IMR-90 (cell line): ENCODE results near the gene SLC4A2. TPM values are rescaled to one million over a fixed set of nuclear protein-coding genes. Genes with fewer than 3 reads are reported as not detected.

ENCODE experiments used
- ATAC-seq: fragments of 200-7000 bp; cut with Tn5 transposase; 2 replicates; pipeline ENCODE4 v1.9.1; 2020; ENCODE audit warnings: low read depth, mild to moderate bottlenecking, moderate library complexity
- BruUV-seq: library from RNA; stranded (reverse); fragments of 400-500 nt; replicated peaks from 2 replicates; lab custom pipeline; 2021; lab: Mats Ljungman, UMichigan
- CTCF ChIA-PET: fragments of 300-600 bp; formaldehyde crosslinking; extraction: SDS; loops from one replicate; lab custom pipeline; 2021; ENCODE audit warnings: antibody characterized with exemption; lab: Yijun Ruan, JAX
- POLR2A ChIA-PET: fragments of 300-600 bp; sonication (Branson Sonifier 250); formaldehyde crosslinking; loops from one replicate; lab custom pipeline; 2022; ENCODE audit warnings: antibody characterized with exemption; ENCODE audit not compliant: unreplicated experiment; lab: Charles Lee
- DNase-seq: peaks from one replicate; pipeline ENCODE4 v3.0.0; 2013
- H2AFZ ChIP-seq: replicated peaks from 2 replicates; pipeline ENCODE3; 2013; ENCODE audit warnings: low read length, mild to moderate bottlenecking; ENCODE audit not compliant: poor library complexity
- H2AK5ac ChIP-seq: 2 replicates; pipeline ENCODE4 v1.6.1; 2013; ENCODE audit warnings: low read depth, low read length, inconsistent platforms
- H2AK9ac ChIP-seq: replicated peaks from 2 replicates; pipeline ENCODE3; 2013; ENCODE audit warnings: mild to moderate bottlenecking, low read depth, low read length, moderate library complexity; ENCODE audit not compliant: poor library complexity
- H2BK120ac ChIP-seq: 2 replicates; pipeline ENCODE4 v1.6.1; 2013; ENCODE audit warnings: low read depth, low read length, inconsistent platforms
- H2BK15ac ChIP-seq: 3 replicates; pipeline ENCODE4 v1.6.1; 2013; ENCODE audit warnings: low read depth, low read length, inconsistent platforms
- H2BK20ac ChIP-seq: 2 replicates; pipeline ENCODE4 v1.6.1; 2013; ENCODE audit warnings: low read depth, mild to moderate bottlenecking, inconsistent platforms, low read length, moderate library complexity
- H2BK5ac ChIP-seq: 2 replicates; pipeline ENCODE4 v1.6.1; 2013; ENCODE audit warnings: mild to moderate bottlenecking, low read depth, low read length, inconsistent platforms; ENCODE audit not compliant: poor library complexity, severe bottlenecking
- H3K14ac ChIP-seq: replicated peaks from 2 replicates; pipeline ENCODE4 v1.6.1; 2013; ENCODE audit warnings: low read depth, low read length, inconsistent platforms
- H3K18ac ChIP-seq: 2 replicates; pipeline ENCODE4 v1.6.1; 2013; ENCODE audit warnings: low read depth, low read length, control low read depth
- H3K23ac ChIP-seq: 2 replicates; pipeline ENCODE4 v1.6.1; 2013; ENCODE audit warnings: low read depth, low read length, inconsistent platforms
- H3K27ac ChIP-seq: 2 replicates; pipeline ENCODE4 v1.5.1; 2013; ENCODE audit warnings: mild to moderate bottlenecking, control low read depth, low read length; ENCODE audit not compliant: insufficient read depth
- H3K27me3 ChIP-seq: 2 replicates; pipeline ENCODE4 v1.6.1; 2013; ENCODE audit warnings: low read length; ENCODE audit not compliant: control insufficient read depth, insufficient read depth
- H3K36me3 ChIP-seq: 2 replicates; pipeline ENCODE4 v1.6.1; 2013; ENCODE audit warnings: low read length, mixed read lengths; ENCODE audit not compliant: control insufficient read depth, insufficient read depth
- H3K4ac ChIP-seq: 2 replicates; pipeline ENCODE4 v1.6.1; 2013; ENCODE audit warnings: low read depth, low read length, inconsistent platforms
- H3K4me1 ChIP-seq: 2 replicates; pipeline ENCODE4 v1.6.1; 2013; ENCODE audit warnings: low read length, mixed read lengths; ENCODE audit not compliant: control insufficient read depth, insufficient read depth
- H3K4me2 ChIP-seq: 2 replicates; pipeline ENCODE4 v1.6.1; 2013; ENCODE audit warnings: low read depth, mild to moderate bottlenecking, control low read depth, low read length, moderate library complexity
- H3K4me3 ChIP-seq: 2 replicates; pipeline ENCODE4 v1.5.1; 2013; ENCODE audit warnings: low read depth, mild to moderate bottlenecking, control low read depth, low read length, moderate library complexity; ENCODE audit not compliant: insufficient read depth
- H3K56ac ChIP-seq: 2 replicates; pipeline ENCODE4 v1.6.1; 2013; ENCODE audit warnings: low read length, inconsistent platforms; ENCODE audit not compliant: insufficient read depth; ENCODE audit errors: extremely low read depth
- H3K79me1 ChIP-seq, 2 experiments: 2 replicates each; pipeline ENCODE4 v1.6.1; 2013; ENCODE audit warnings: low read length in 2 of 2, inconsistent platforms in 1 of 2, low read depth in 1 of 2
- H3K9ac ChIP-seq: 2 replicates; pipeline ENCODE4 v1.6.1; 2013; ENCODE audit warnings: low read depth, low read length, control low read depth
- H3K9me1 ChIP-seq: 2 replicates; pipeline ENCODE4 v1.6.1; 2013; ENCODE audit warnings: low read length, inconsistent platforms; ENCODE audit not compliant: insufficient read depth
- H3K9me3 ChIP-seq: 2 replicates; pipeline ENCODE4 v1.6.1; 2013; ENCODE audit warnings: low read length; ENCODE audit not compliant: control insufficient read depth, insufficient read depth
- H4K20me1 ChIP-seq: 2 replicates; pipeline ENCODE4 v1.6.1; 2013; ENCODE audit warnings: low read length, inconsistent platforms; ENCODE audit not compliant: insufficient read depth
- H4K5ac ChIP-seq: 2 replicates; pipeline ENCODE4 v1.6.1; 2013; ENCODE audit warnings: mild to moderate bottlenecking, low read depth, low read length, control low read depth
- H4K8ac ChIP-seq, 2 experiments: 2 replicates each; pipeline ENCODE4 v1.6.1; 2013; ENCODE audit warnings: low read depth in 2 of 2, low read length in 2 of 2, control low read depth in 1 of 2, inconsistent platforms in 1 of 2
- H4K91ac ChIP-seq: 2 replicates; pipeline ENCODE4 v1.6.1; 2013; ENCODE audit warnings: low read depth, low read length, inconsistent platforms; ENCODE audit not compliant: insufficient read depth
- BHLHE40 ChIP-seq: fragments of 150-350 bp; IDR thresholded peaks from 2 replicates; pipeline ENCODE4 v1.6.1; 2016; ENCODE audit warnings: mild to moderate bottlenecking, low read depth, low read length
- CEBPB ChIP-seq: IDR thresholded peaks from 2 replicates; pipeline ENCODE4 v1.6.1; 2012; ENCODE audit warnings: low read depth, low read length, improper control_type of control experiment
- ELK1 ChIP-seq: fragments of 150-350 bp; IDR thresholded peaks from 2 replicates; pipeline ENCODE4 v1.6.1; 2016; ENCODE audit warnings: low read depth, mild to moderate bottlenecking, low read length, moderate library complexity, borderline replicate concordance
- FOS ChIP-seq: fragments of 150-350 bp; IDR thresholded peaks from 2 replicates; pipeline ENCODE4 v1.6.1; 2016; ENCODE audit warnings: low read depth, low read length
- MAFK ChIP-seq: IDR thresholded peaks from 2 replicates; pipeline ENCODE4 v1.6.1; 2012; ENCODE audit warnings: low read depth, low read length, improper control_type of control experiment
- MAZ ChIP-seq: IDR thresholded peaks from 2 replicates; pipeline ENCODE4 v1.6.1; 2012; ENCODE audit warnings: low read depth, mild to moderate bottlenecking, low read length, improper control_type of control experiment, moderate library complexity, borderline replicate concordance
- NFE2L2 ChIP-seq: fragments of 150-350 bp; IDR thresholded peaks from 2 replicates; pipeline ENCODE4 v1.6.1; 2016; ENCODE audit warnings: low read depth, mild to moderate bottlenecking, low read length
- POLR2A ChIP-seq: IDR thresholded peaks from 2 replicates; pipeline ENCODE4 v1.6.1; 2012; ENCODE audit warnings: mild to moderate bottlenecking, low read depth, low read length
- RCOR1 ChIP-seq: IDR thresholded peaks from 2 replicates; pipeline ENCODE4 v1.6.1; 2012; ENCODE audit warnings: mild to moderate bottlenecking, low read length, improper control_type of control experiment; ENCODE audit not compliant: insufficient replicate concordance
- RFX5 ChIP-seq: IDR thresholded peaks from 2 replicates; pipeline ENCODE4 v1.8.0; 2012; ENCODE audit warnings: low read depth, mild to moderate bottlenecking, low read length, moderate library complexity
- SMC3 ChIP-seq: fragments of 150-350 bp; IDR thresholded peaks from 2 replicates; pipeline ENCODE4 v1.6.1; 2016; ENCODE audit warnings: low read depth, mild to moderate bottlenecking, antibody characterized with exemption, low read length, moderate library complexity
- WGBS, 2 experiments: methylation state at CpG; one replicate each; pipeline versions ENCODE4 v1.1.5 to v1.1.7; 2013; ENCODE audit warnings: missing lambda C conversion rate in 2 of 2; ENCODE audit not compliant: insufficient read length in 1 of 2; ENCODE audit errors: extremely low coverage in 2 of 2; 5-methylcytosine and 5-hydroxymethylcytosine counted together
- dilution Hi-C: fragments of 300-500 bp; cut with HindIII; formaldehyde crosslinking; loops from one replicate; pipeline ENCODE4 v1.14.3; 2018; ENCODE audit warnings: low sequenced_read_pairs; ENCODE audit not compliant: unreplicated experiment
- in situ Hi-C: fragments of 300-500 bp; cut with MboI; formaldehyde crosslinking; loops from 3 replicates; pipeline ENCODE4 v1.14.3; 2019; ENCODE audit warnings: low sequenced_read_pairs, inconsistent platforms, mixed read lengths
- intact Hi-C: fragments of 100-400 bp; cut with micrococcal nuclease; formaldehyde crosslinking; loops from 2 replicates; pipeline ENCODE4 v1.10.0; 2022
- polyA plus RNA-seq, 3 experiments: library from polyadenylated mRNA; depleted of rRNA; stranded (reverse); fragments of >200 nt; gene quantifications; 2 replicates each; pipeline ENCODE4 v1.2.3, GENCODE V29; 2012; ENCODE audit warnings: low replicate concordance in 1 of 3
- total RNA-seq: library from RNA; depleted of rRNA; stranded (reverse); fragments of >200 nt; gene quantifications from 2 replicates; pipeline ENCODE4 v1.2.3, GENCODE V29; 2012
- TF ChIP-seq, protein P1 (sequence below): fragments of 150-350 bp; IDR thresholded peaks from 2 replicates; pipeline ENCODE4 v1.6.1; 2017; ENCODE audit warnings: mild to moderate bottlenecking, antibody characterized with exemption, low read length, low read depth

Gene SLC4A2
- total and polyA plus RNA-seq, 2 of the 4 experiments (the other 2 are of a cell fraction) = 29.6 to 91.0 TPM

DNA sequence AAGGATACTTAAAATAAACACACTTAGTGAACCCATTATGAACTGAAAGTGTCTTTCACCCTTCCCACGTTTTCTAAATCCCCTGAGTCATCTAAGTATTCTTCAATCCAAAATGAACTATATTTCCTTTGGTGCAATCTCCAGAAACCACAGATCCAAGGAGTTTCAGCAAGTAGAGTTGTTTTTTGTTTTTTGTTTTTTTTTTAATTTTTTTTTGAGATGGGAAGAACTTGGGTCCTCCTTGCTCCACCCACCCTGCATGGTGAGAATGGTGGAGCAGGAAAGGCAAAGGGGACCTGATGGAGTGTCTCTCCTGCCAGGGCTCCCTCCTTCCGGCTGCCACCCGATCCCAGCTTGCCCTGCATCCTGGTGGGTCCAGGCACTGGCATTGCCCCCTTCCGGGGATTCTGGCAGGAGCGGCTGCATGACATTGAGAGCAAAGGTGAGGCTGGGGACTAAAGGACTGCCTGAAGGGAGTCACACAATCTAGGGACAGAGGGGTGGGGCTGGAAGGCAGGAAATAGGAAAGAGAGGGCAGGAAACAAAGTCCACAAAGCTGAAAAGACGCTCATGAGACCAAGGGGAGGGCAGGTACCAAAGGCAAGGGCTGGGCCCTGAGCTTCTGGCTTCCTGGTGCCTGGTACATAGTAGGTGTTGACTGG is 47.2 kb upstream of the SLC4A2 start:
- Histone ChIP-seq H2BK120ac (no peak overlapping the region), H2BK20ac (no peak overlapping the region), H3K23ac (no peak overlapping the region), H3K4me2 (no peak overlapping the region; the same call in 1 of the 2 replicates), H3K4me1 (peaks cover 9% of the 10 kb centered on the region; the same call in 1 of the 2 replicates), H3K9me3 (no peaks in the 10 kb centered on the region), H4K20me1 (no peaks in the 10 kb centered on the region), H2AK9ac (no peak overlapping the region), H3K27me3 (peaks cover 19% of the 10 kb centered on the region; the same call in 1 of the 2 replicates), H3K79me1 (no peaks in the 10 kb centered on the region), H3K36me3 (no peaks in the 10 kb centered on the region), H3K4ac (no peak overlapping the region), H3K27ac (no peak overlapping the region), H3K56ac (no peak overlapping the region), H4K91ac (no peak overlapping the region), H4K5ac (no peak overlapping the region), H3K9me1 (no peaks in the 10 kb centered on the region), H2BK5ac (no peak overlapping the region), H3K4me3 (no peak overlapping the region), H2AFZ (no peak overlapping the region), H3K18ac (no peak overlapping the region; the same call in 1 of the 2 replicates), H2AK5ac (no peak overlapping the region), H2BK15ac (no peak overlapping the region), H4K8ac (no peak overlapping the region), H3K9ac (no peak overlapping the region), H3K14ac (no peak overlapping the region)
- CTCF ChIA-PET = interaction anchor here (0.6 to 1.4 kb wide), 3 partner anchors 16 to 242 kb away, joined by 3 to 5 read pairs (median 3); partner anchors contain the start of gene ABCB8
- BruUV-seq = no TSS peak
- POLR2A ChIA-PET = no interaction called here
- intact Hi-C loops = loop anchor here (5.0 kb wide), 1 partner anchor 100 kb away; no protein-coding TSS in a partner anchor
- peak; percentile 70 for DNase-seq
- dilution Hi-C loops = no loop called here
- in situ Hi-C loops = no loop called here
- TF ChIP-seq POLR2A = no peak
- peak; percentile 45 for TF ChIP-seq BHLHE40
- TF ChIP-seq MAZ = no peak
- TF ChIP-seq NFE2L2 = peak; percentile 34; the same call in 1 of the 2 replicates
- no peak for TF ChIP-seq SMC3
- TF ChIP-seq CEBPB = 0 out of 2 replicates have a peak, but pooled peaks have one; percentile 8
- no peak for TF ChIP-seq FOS
- TF ChIP-seq RCOR1 = no peak
- TF ChIP-seq, protein P1, sequence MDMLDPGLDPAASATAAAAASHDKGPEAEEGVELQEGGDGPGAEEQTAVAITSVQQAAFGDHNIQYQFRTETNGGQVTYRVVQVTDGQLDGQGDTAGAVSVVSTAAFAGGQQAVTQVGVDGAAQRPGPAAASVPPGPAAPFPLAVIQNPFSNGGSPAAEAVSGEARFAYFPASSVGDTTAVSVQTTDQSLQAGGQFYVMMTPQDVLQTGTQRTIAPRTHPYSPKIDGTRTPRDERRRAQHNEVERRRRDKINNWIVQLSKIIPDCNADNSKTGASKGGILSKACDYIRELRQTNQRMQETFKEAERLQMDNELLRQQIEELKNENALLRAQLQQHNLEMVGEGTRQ = no peak
- TF ChIP-seq MAFK = no peak
- TF ChIP-seq RFX5 = no peak
- no peak for TF ChIP-seq ELK1
- ATAC-seq = no peak
- 100% methylated on average over 1 of the region's 6 CpGs; no CpG with 5 or more reads in 1 of the 2 experiments for WGBS, 2 experiments
